ENCODE results near the gene MT1E. TPM values are rescaled to one million over a fixed set of nuclear protein-coding genes. Genes with fewer than 3 reads are reported as not detected.
A peak's percentile ranks its signal among the peaks of the same experiment; 100 is the strongest.

MT1E gene
- total and polyA plus RNA-seq, 2 of the 13 experiments (the other 11 are each of a cell fraction or from before 2014, with no cell fraction given) = 110 to 1,072 TPM

GRCh38 chr16:56608876-56609462 lies 16.6 kb upstream of the MT1E start (continued):
- TF ChIP-seq HNRNPH1 (optimal IDR thresholded peaks at IDR 0.05; ENCODE audit: low read depth, low read length) (peak; percentile 2), GABPA (IDR thresholded peaks at IDR 0.05; ENCODE audit: low read depth, low read length) (no peak), GABPA (CRISPR knock-in tag; IDR thresholded peaks at IDR 0.05; ENCODE audit: low read depth) (no peak), ZMAT3 (CRISPR knock-in tag; conservative IDR thresholded peaks at IDR 0.05) (no peak), KAT7 (CRISPR knock-in tag; IDR thresholded peaks at IDR 0.05; ENCODE audit: borderline replicate concordance) (no peak), U2AF2 (IDR thresholded peaks at IDR 0.05; ENCODE audit: low read depth, low read length) (no peak), AHR (CRISPR knock-in tag; IDR thresholded peaks at IDR 0.05) (no peak), ZKSCAN5 (CRISPR knock-in tag; IDR thresholded peaks at IDR 0.05) (no peak), EZH2 (conservative IDR thresholded peaks at IDR 0.05; ENCODE audit: low read depth, low read length) (no peak), CTCF (CRISPR knock-in tag; IDR thresholded peaks at IDR 0.05) (0 out of 2 replicates have a peak, but pooled peaks have one; percentile 9), XRCC5 (optimal IDR thresholded peaks at IDR 0.05; ENCODE audit: low read length) (no peak), RAD21 (CRISPR knock-in tag; IDR thresholded peaks at IDR 0.05) (no peak), ZNF329 (CRISPR knock-in tag; IDR thresholded peaks at IDR 0.05; ENCODE audit: low read depth) (no peak), RARG (CRISPR knock-in tag; IDR thresholded peaks at IDR 0.05; ENCODE audit: low read depth) (no peak), KDM5B (CRISPR knock-in tag; IDR thresholded peaks at IDR 0.05; ENCODE audit: borderline replicate concordance) (no peak), ZNF552 (CRISPR knock-in tag; IDR thresholded peaks at IDR 0.05; ENCODE audit: borderline replicate concordance) (0 out of 2 replicates have a peak, but pooled peaks have one; percentile 43), NFKBIZ (CRISPR knock-in tag; IDR thresholded peaks at IDR 0.05) (no peak), ATF7 (IDR thresholded peaks at IDR 0.05) (no peak), ATF7 (CRISPR knock-in tag; IDR thresholded peaks at IDR 0.05) (peak; percentile 40; the same call in 1 of the 2 replicates), ZNF564 (CRISPR knock-in tag; IDR thresholded peaks at IDR 0.05) (no peak), ZNF232 (CRISPR knock-in tag; IDR thresholded peaks at IDR 0.05; ENCODE audit: borderline replicate concordance) (peak; percentile 52; the same call in 1 of the 2 replicates)

Measured in HepG2 (cell line).